NB4 (cell line): ENCODE data around the gene CHSY1.

Experiments
- MYC ChIP-seq: IDR thresholded peaks from 2 replicates; pipeline ENCODE4 v1.6.1; 2011; ENCODE audit warnings: low read depth, low read length
- POLR2A ChIP-seq: IDR thresholded peaks from 2 replicates; pipeline ENCODE4 v1.6.1; 2011; ENCODE audit warnings: mild to moderate bottlenecking; ENCODE audit not compliant: insufficient read length; ENCODE audit errors: extremely low read depth
- TF ChIP-seq, protein P1 (sequence below): IDR thresholded peaks from one replicate; pipeline ENCODE4 v1.5.1; 2012; ENCODE audit warnings: low read depth, low read length

- TF ChIP-seq, protein P1, sequence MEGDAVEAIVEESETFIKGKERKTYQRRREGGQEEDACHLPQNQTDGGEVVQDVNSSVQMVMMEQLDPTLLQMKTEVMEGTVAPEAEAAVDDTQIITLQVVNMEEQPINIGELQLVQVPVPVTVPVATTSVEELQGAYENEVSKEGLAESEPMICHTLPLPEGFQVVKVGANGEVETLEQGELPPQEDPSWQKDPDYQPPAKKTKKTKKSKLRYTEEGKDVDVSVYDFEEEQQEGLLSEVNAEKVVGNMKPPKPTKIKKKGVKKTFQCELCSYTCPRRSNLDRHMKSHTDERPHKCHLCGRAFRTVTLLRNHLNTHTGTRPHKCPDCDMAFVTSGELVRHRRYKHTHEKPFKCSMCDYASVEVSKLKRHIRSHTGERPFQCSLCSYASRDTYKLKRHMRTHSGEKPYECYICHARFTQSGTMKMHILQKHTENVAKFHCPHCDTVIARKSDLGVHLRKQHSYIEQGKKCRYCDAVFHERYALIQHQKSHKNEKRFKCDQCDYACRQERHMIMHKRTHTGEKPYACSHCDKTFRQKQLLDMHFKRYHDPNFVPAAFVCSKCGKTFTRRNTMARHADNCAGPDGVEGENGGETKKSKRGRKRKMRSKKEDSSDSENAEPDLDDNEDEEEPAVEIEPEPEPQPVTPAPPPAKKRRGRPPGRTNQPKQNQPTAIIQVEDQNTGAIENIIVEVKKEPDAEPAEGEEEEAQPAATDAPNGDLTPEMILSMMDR = no peak
- TF ChIP-seq POLR2A (no peak), MYC (no peak)
These were observed 125.0 kb downstream of the CHSY1 start for GRCh38 chr15:101126618-101127505.
